HCT116 (cell line): ENCODE measurements around the gene KRTAP1-5. TPM values are rescaled to one million over a fixed set of nuclear protein-coding genes. Genes with fewer than 3 reads are reported as not detected.

Experiments used
- ATAC-seq: fragments of 200-7000 bp; cut with Tn5 transposase; 2 replicates; pipeline ENCODE4 v1.9.1; 2020; ENCODE audit warnings: mild to moderate bottlenecking, moderate library complexity
- BruUV-seq: library from RNA; stranded (reverse); fragments of 400-500 nt; replicated peaks from 2 replicates; lab custom pipeline; 2021; lab: Mats Ljungman, UMichigan
- CTCF ChIA-PET: fragments of 300-600 bp; sonication (Branson Sonifier 250); formaldehyde crosslinking; loops from one replicate; lab custom pipeline; 2021; ENCODE audit warnings: antibody characterized with exemption; lab: Charles Lee
- POLR2A ChIA-PET: fragments of 300-600, 350-600 bp; sonication (Branson Sonifier 250); formaldehyde crosslinking; loops from one replicate; lab custom pipeline; 2021; ENCODE audit warnings: antibody characterized with exemption; lab: Charles Lee
- RAD21 ChIA-PET, 2 experiments: fragments of 300-600 bp; sonication (Branson Sonifier 250); formaldehyde crosslinking; loops; one replicate each; lab custom pipeline; 2023; ENCODE audit warnings: low total read pairs in 2 of 2; ENCODE audit not compliant: uncharacterized antibody in 2 of 2, unreplicated experiment in 2 of 2, low non-redundant PET in 1 of 2; lab: Charles Lee
- DNase-seq: peaks from one replicate; pipeline ENCODE4 v3.0.0-alpha.2; 2010; ENCODE audit warnings: low read depth, low spot score
- H2AFZ ChIP-seq: fragments of 200-600 bp; shearing (Covaris generic), sonication (generic); 2 replicates; pipeline ENCODE4 v1.6.1; 2017; ENCODE audit warnings: low read depth, mixed run types, mixed read lengths, antibody characterized with exemption, low read length; ENCODE audit not compliant: poor library complexity, severe bottlenecking
- H3K27ac ChIP-seq: 2 replicates; pipeline ENCODE4 v1.5.1; 2012; ENCODE audit warnings: low read depth, low read length
- H3K27me3 ChIP-seq: fragments of 200-600 bp; sonication (generic); 2 replicates; pipeline ENCODE4 v1.6.1; 2016; ENCODE audit warnings: mixed run types, low read length, mixed read lengths; ENCODE audit not compliant: insufficient read depth
- H3K36me3 ChIP-seq, 2 experiments: fragments of 200-500 bp in 1 of 2; fragments of 200-600 bp in 1 of 2; sonication (Bioruptor generic) in 1 of 2; sonication (generic) in 1 of 2; 2 replicates each; pipeline versions ENCODE4 v1.5.1 to v1.6.1; 2014 to 2016; ENCODE audit warnings: low read length in 2 of 2, inconsistent platforms in 1 of 2, mixed read lengths in 1 of 2, mixed run types in 1 of 2; ENCODE audit not compliant: insufficient read depth in 2 of 2, control insufficient read depth in 1 of 2
- H3K4me1 ChIP-seq, 2 experiments: fragments of 200-600 bp in 1 of 2; sonication (generic) in 1 of 2; 2 replicates each; pipeline versions ENCODE4 v1.5.1 to v1.6.1; 2012 to 2017; ENCODE audit warnings: low read length in 2 of 2, inconsistent platforms in 1 of 2, mild to moderate bottlenecking in 1 of 2, mixed read lengths in 1 of 2, mixed run types in 1 of 2, moderate library complexity in 1 of 2; ENCODE audit not compliant: insufficient read depth in 2 of 2, control insufficient read depth in 1 of 2
- H3K4me2 ChIP-seq: fragments of 200-600 bp; sonication (generic); 2 replicates; pipeline ENCODE4 v1.6.1; 2017; ENCODE audit warnings: mixed run types, low read length, mixed read lengths
- H3K4me3 ChIP-seq, 2 experiments: fragments of 200-600 bp in 1 of 2; sonication (generic) in 1 of 2; replicated peaks in 1 of 2; 2 replicates each; pipeline ENCODE4 v1.5.1; 2011 to 2016; ENCODE audit warnings: low read length in 2 of 2, control low read depth in 1 of 2, low read depth in 1 of 2, mild to moderate bottlenecking in 1 of 2, mixed read lengths in 1 of 2, mixed run types in 1 of 2
- H3K79me2 ChIP-seq: fragments of 200-600 bp; sonication (generic); 2 replicates; pipeline ENCODE4 v1.6.1; 2017; ENCODE audit warnings: mild to moderate bottlenecking, mixed run types, low read length, moderate library complexity, mixed read lengths; ENCODE audit not compliant: insufficient read depth
- H3K9ac ChIP-seq: fragments of 200-600 bp; sonication (generic); 2 replicates; pipeline ENCODE4 v1.6.1; 2016; ENCODE audit warnings: low read length, mixed read lengths
- H3K9me2 ChIP-seq: fragments of 200-600 bp; sonication (generic), shearing (Covaris generic); 2 replicates; pipeline ENCODE4 v1.6.1; 2017; ENCODE audit warnings: mixed run types, mild to moderate bottlenecking, moderate library complexity; ENCODE audit not compliant: insufficient read depth
- H3K9me3 ChIP-seq, 2 experiments: fragments of 200-500 bp in 1 of 2; fragments of 200-600 bp in 1 of 2; sonication (Bioruptor generic) in 1 of 2; sonication (generic) in 1 of 2; 2 replicates each; pipeline ENCODE4 v1.6.1; 2014 to 2017; ENCODE audit warnings: low read length in 2 of 2, mixed read lengths in 2 of 2, inconsistent platforms in 1 of 2, low read depth in 1 of 2, mild to moderate bottlenecking in 1 of 2, mixed run types in 1 of 2, moderate library complexity in 1 of 2; ENCODE audit not compliant: control insufficient read depth in 1 of 2, insufficient read depth in 1 of 2
- H4K20me1 ChIP-seq: fragments of 200-600 bp; sonication (generic), shearing (Covaris generic); 2 replicates; pipeline ENCODE4 v1.6.1; 2017; ENCODE audit warnings: mixed run types, mild to moderate bottlenecking, moderate library complexity; ENCODE audit not compliant: insufficient read depth
- CBX3 ChIP-seq: IDR thresholded peaks from 2 replicates; pipeline ENCODE4 v1.6.1; 2012; ENCODE audit warnings: low read depth
- CEBPB ChIP-seq: IDR thresholded peaks from 2 replicates; pipeline ENCODE4 v1.6.1; 2012; ENCODE audit warnings: low read depth
- ELF1 ChIP-seq: IDR thresholded peaks from 2 replicates; pipeline ENCODE4 v1.6.1; 2012; ENCODE audit warnings: low read depth, borderline replicate concordance
- EZH2 ChIP-seq: fragments of 200-600 bp; sonication (generic); IDR thresholded peaks from 2 replicates; pipeline ENCODE4 v1.6.1; 2017; ENCODE audit warnings: antibody characterized with exemption, mixed run types
- EZH2phosphoT487 ChIP-seq: fragments of 200-600 bp; IDR thresholded peaks from 2 replicates; pipeline ENCODE4 v1.6.1; 2018; ENCODE audit warnings: antibody characterized with exemption, borderline replicate concordance
- FOSL1 ChIP-seq: IDR thresholded peaks from 2 replicates; pipeline ENCODE4 v1.6.1; 2012; ENCODE audit warnings: low read depth
- JUND ChIP-seq: IDR thresholded peaks from 2 replicates; pipeline ENCODE4 v1.6.1; 2012
- POLR2A ChIP-seq: IDR thresholded peaks from 2 replicates; pipeline ENCODE4 v1.7.0; 2011; ENCODE audit warnings: borderline replicate concordance; ENCODE audit not compliant: insufficient read depth, insufficient read length; ENCODE audit errors: extremely low read depth
- POLR2AphosphoS5 ChIP-seq: IDR thresholded peaks from 2 replicates; pipeline ENCODE4 v1.6.1; 2011; ENCODE audit warnings: mild to moderate bottlenecking, low read depth, low read length, moderate library complexity
- RAD21 ChIP-seq: IDR thresholded peaks from 2 replicates; pipeline ENCODE4 v1.6.1; 2012; ENCODE audit warnings: low read depth, mild to moderate bottlenecking
- REST ChIP-seq: IDR thresholded peaks from 2 replicates; pipeline ENCODE4 v1.6.1; 2012; ENCODE audit warnings: low read depth
- SP1 ChIP-seq: IDR thresholded peaks from 2 replicates; pipeline ENCODE4 v1.6.1; 2012; ENCODE audit warnings: low read depth
- SRF ChIP-seq: IDR thresholded peaks from 2 replicates; pipeline ENCODE4 v1.6.1; 2012; ENCODE audit warnings: low read depth
- TCF7L2 ChIP-seq: IDR thresholded peaks from 2 replicates; pipeline ENCODE4 v1.7.0; 2011; ENCODE audit warnings: borderline replicate concordance, inconsistent platforms; ENCODE audit not compliant: insufficient read depth, insufficient read length; ENCODE audit errors: extremely low read depth
- YY1 ChIP-seq: IDR thresholded peaks from 2 replicates; pipeline ENCODE4 v1.6.1; 2011; ENCODE audit warnings: low read length, low read depth, moderate library complexity, mild to moderate bottlenecking; ENCODE audit not compliant: insufficient replicate concordance; ENCODE audit errors: extremely low read depth
- ZFX ChIP-seq: fragments of 450-650 bp; IDR thresholded peaks from 2 replicates; pipeline ENCODE4 v1.6.1; 2017
- ZNF274 ChIP-seq: fragments of 200-500 bp; sonication (Bioruptor generic); IDR thresholded peaks from 2 replicates; pipeline ENCODE4 v1.6.1; 2014; ENCODE audit warnings: mild to moderate bottlenecking, low read depth, low read length, inconsistent platforms
- intact Hi-C: fragments of 100-400 bp; cut with micrococcal nuclease; formaldehyde crosslinking; loops from 2 replicates; pipeline ENCODE4 v1.10.0; 2022
- total RNA-seq: library from RNA; stranded (reverse); gene quantifications from one replicate; pipeline ENCODE4 v1.2.1, GENCODE V29; 2021; ENCODE audit not compliant: unreplicated experiment
- TF ChIP-seq, protein P1 (sequence below): IDR thresholded peaks from 2 replicates; pipeline ENCODE4 v1.6.1; 2012
- TF ChIP-seq, protein P2 (sequence below): IDR thresholded peaks from 2 replicates; pipeline ENCODE4 v1.6.1; 2011; ENCODE audit warnings: mild to moderate bottlenecking, low read length, moderate library complexity; ENCODE audit not compliant: insufficient replicate concordance; ENCODE audit errors: extremely low read depth

Gene KRTAP1-5
- total RNA-seq, 1 experiment from 2014 or later, result not detected

DNA sequence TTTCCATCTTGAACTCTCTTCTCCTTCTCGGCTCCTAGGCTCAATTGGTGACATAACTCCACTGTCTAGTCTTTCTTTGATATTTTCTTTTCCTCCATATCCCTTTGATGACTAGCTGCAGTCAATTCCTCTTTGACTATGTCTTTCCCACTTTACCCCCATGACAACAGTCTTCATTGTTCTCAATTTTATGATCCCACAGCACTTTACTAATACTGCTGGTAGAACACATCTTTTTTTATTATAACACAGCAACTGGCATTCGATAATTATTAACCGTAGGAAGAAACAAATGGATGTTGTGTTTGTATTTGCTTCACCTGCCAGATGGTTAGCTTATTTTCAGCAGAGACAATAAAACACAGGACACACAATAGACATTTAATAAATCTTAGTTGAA lies 34.3 kb downstream of the KRTAP1-5 start:
- H3K9me3 ChIP-seq, result peaks cover 0 to 11% of the 10 kb centered on the region in 2 experiments; a peak in 1 of 4 replicates
- H2AFZ ChIP-seq, result peak overlapping the region; percentile 77
- H3K4me3 ChIP-seq, result no peak overlapping the region
- ATAC-seq (no peak), DNase-seq (no peak)
- ChIA-PET CTCF (no interaction called here), POLR2A (no interaction called here), RAD21 (no interaction called here)
- TF ChIP-seq ZFX, result no peak
- no peak for TF ChIP-seq SP1
- TF ChIP-seq, protein P1, sequence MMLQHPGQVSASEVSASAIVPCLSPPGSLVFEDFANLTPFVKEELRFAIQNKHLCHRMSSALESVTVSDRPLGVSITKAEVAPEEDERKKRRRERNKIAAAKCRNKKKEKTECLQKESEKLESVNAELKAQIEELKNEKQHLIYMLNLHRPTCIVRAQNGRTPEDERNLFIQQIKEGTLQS, result no peak
- no peak for TF ChIP-seq CBX3
- no peak for TF ChIP-seq ELF1
- no peak for TF ChIP-seq POLR2A
- no peak for TF ChIP-seq CEBPB
- TF ChIP-seq, protein P2, sequence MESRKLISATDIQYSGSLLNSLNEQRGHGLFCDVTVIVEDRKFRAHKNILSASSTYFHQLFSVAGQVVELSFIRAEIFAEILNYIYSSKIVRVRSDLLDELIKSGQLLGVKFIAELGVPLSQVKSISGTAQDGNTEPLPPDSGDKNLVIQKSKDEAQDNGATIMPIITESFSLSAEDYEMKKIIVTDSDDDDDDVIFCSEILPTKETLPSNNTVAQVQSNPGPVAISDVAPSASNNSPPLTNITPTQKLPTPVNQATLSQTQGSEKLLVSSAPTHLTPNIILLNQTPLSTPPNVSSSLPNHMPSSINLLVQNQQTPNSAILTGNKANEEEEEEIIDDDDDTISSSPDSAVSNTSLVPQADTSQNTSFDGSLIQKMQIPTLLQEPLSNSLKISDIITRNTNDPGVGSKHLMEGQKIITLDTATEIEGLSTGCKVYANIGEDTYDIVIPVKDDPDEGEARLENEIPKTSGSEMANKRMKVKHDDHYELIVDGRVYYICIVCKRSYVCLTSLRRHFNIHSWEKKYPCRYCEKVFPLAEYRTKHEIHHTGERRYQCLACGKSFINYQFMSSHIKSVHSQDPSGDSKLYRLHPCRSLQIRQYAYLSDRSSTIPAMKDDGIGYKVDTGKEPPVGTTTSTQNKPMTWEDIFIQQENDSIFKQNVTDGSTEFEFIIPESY, result no peak
- no peak for TF ChIP-seq YY1
- no peak for TF ChIP-seq EZH2phosphoT487
- no peak for TF ChIP-seq ZNF274
- TF ChIP-seq JUND, result no peak
- TF ChIP-seq SRF, result no peak
- TF ChIP-seq TCF7L2, result no peak
- TF ChIP-seq RAD21, result no peak
- TF ChIP-seq FOSL1, result no peak
- TF ChIP-seq EZH2, result no peak
- TF ChIP-seq POLR2AphosphoS5, result no peak
- TF ChIP-seq REST, result no peak
- peaks cover 5 to 18% of the 10 kb centered on the region in 2 experiments; a peak in 3 of 4 replicates for H3K4me1 ChIP-seq
- BruUV-seq, result no TSS peak
- H3K36me3 ChIP-seq, result no peaks in the 10 kb centered on the region
- no peak overlapping the region for H3K9ac ChIP-seq
- H3K27me3 ChIP-seq, result no peaks in the 10 kb centered on the region
- no peaks in the 10 kb centered on the region for H3K79me2 ChIP-seq
- H3K9me2 ChIP-seq, result no peaks in the 10 kb centered on the region; the same call in 1 of the 2 replicates
- intact Hi-C loops, result no loop called here
- H4K20me1 ChIP-seq, result no peaks in the 10 kb centered on the region
- no peak overlapping the region for H3K4me2 ChIP-seq
- H3K27ac ChIP-seq, result no peak overlapping the region
